Mucosa of rectum (tissue), 2 donors: ENCODE results near the gene RSPRY1.

Experiments
- H3K27ac ChIP-seq, 2 donors: one replicate each; pipeline ENCODE4 v1.7.0; 2013; ENCODE audit warnings: inconsistent platforms in 2 of 2, low read depth in 2 of 2, low read length in 2 of 2
- H3K27me3 ChIP-seq, 2 donors: one replicate each; pipeline ENCODE4 v1.7.0; 2013; ENCODE audit warnings: low read length in 2 of 2; ENCODE audit not compliant: control insufficient read depth in 2 of 2, insufficient read depth in 2 of 2
- H3K36me3 ChIP-seq, 2 donors: one replicate each; pipeline ENCODE4 v1.7.0; 2013; ENCODE audit warnings: low read length in 2 of 2; ENCODE audit not compliant: control insufficient read depth in 2 of 2, insufficient read depth in 2 of 2
- H3K4me1 ChIP-seq, 2 donors: one replicate each; pipeline ENCODE4 v1.7.0; 2013; ENCODE audit warnings: low read length in 2 of 2, mild to moderate bottlenecking in 1 of 2; ENCODE audit not compliant: control insufficient read depth in 2 of 2, insufficient read depth in 2 of 2
- H3K4me3 ChIP-seq, 2 donors: one replicate each; pipeline ENCODE4 v1.7.0; 2013; ENCODE audit warnings: low read length in 2 of 2
- H3K9ac ChIP-seq, 2 donors: one replicate each; pipeline ENCODE4 v1.7.0; 2013; ENCODE audit warnings: low read length in 2 of 2, low read depth in 1 of 2, mild to moderate bottlenecking in 1 of 2
- H3K9me3 ChIP-seq, 2 donors: one replicate each; pipeline ENCODE4 v1.7.0; 2013; ENCODE audit warnings: low read length in 2 of 2; ENCODE audit not compliant: control insufficient read depth in 2 of 2
- donor health status: healthy.
- donor health status: Normal muscosa, but diverticular disease.

The RSPRY1 gene

DNA sequence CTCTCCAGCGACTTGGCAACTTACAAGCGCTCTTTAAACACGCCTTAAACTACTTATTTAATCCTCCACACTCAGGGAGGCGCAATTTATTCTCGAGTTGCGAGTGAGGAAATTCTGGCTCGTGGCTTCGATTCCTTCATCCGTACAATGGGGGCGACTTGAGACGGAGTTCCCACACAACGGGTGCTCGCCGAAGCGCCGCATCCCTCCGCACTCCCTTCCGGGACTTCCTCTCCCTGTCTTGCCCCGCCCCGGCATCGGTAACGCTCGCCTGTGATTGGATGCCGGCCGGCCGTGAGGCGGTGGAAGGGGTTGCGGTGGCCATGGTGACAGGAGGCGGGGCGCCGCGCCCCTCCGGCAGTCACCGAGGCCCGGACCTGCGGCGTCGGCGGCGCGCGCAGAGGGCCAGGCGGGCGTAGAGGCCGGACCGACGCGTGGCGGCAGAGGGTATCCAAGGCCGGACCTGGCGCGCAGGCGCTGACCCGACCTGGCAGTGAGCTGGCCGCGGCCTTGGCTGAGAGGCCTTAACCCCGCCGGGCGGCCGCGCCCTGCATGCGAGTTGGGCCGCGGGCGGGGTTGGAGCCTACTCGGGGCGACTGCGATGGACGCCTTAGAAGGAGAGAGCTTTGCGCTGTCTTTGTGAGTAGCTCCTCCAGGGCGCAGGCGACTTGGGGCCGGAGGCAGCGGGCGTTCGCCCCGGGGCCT, 58.8 kb downstream of the RSPRY1 start, which contains the start of gene ARL2BP:
TSS of gene ARL2BP (plus strand) at position 493 of the 705 bp plus-strand sequence. CDS start at position 602, 109 bp downstream.
- Histone ChIP-seq H3K4me3 (peak within 1 kb of the TSS; percentile 67 to 93), H3K27me3 (no peaks in the 10 kb centered on the region), H3K4me1 (peaks cover 9 to 15% of the 10 kb centered on the region in 2 donors), H3K27ac (peak within 1 kb of the TSS; percentile 86 to 93), H3K9ac (peak within 1 kb of the TSS; percentile 84 to 91), H3K9me3 (no peaks in the 10 kb centered on the region), H3K36me3 (peaks cover 23 to 25% of the 10 kb centered on the region in 2 donors)

DNA sequence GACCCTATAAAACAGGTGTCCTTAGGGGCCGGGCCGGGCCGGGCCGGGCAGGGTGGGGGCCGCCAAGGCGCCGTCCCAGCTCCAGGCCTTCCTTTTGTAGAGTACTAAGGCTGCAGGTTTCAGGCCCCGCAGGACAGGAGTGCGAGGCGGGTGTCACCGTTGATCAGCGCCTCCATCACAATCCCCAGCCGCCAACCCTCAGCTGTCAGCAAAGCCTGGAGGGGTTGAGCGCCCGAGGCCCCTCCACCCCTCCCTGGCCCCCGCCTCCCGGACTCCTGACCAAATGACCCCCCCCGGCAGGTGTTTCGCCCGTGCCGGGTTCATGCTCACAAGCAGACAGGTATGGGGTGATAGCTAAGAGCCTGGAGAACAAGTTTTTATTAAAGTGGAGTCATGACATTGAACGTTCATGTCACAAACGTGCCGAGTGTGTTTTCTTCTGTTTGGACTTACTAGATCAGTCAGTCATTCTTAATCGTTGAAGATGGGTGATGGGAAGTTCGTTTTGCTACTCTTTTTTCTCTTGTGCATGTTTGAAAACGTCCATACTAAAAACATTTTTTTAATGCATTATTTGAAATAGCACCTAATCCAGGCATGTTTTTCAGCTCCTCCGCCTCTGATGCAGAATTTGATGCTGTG, 59.5 kb downstream of the RSPRY1 start:
- H3K9ac ChIP-seq: peak overlapping the region; percentile 84 to 91
- H3K4me3 ChIP-seq: peak overlapping the region; percentile 67 to 93
- H3K27me3 ChIP-seq: no peaks in the 10 kb centered on the region
- H3K4me1 ChIP-seq: peaks cover 9 to 15% of the 10 kb centered on the region in 2 donors
- H3K27ac ChIP-seq: peak overlapping the region; percentile 86 to 93
- H3K36me3 ChIP-seq: peaks cover 29 to 32% of the 10 kb centered on the region in 2 donors
- no peaks in the 10 kb centered on the region for H3K9me3 ChIP-seq

DNA sequence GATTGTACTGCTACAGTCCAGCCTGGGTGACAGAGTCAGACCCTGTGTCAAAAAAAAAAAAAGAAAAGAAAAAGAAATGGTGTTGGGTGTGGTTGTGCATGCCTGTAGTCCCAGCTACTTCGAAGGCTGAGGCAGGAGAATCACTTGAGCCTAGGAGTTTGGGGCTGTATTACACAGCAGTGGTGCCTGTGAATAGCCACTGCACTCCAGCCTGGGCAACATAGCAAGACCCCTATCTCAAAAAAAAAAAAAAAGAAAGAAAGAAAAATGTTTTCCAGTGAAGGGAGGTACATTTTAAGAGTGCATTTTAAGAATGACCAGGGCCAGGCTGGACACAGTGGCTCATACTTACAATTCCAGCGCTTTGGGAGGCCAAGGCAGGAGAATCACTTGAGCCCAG, 65.2 kb downstream of the RSPRY1 start:
- H3K36me3 ChIP-seq: peaks cover 59 to 62% of the 10 kb centered on the region in 2 donors
- H3K4me1 ChIP-seq: peaks cover 0 to under 1% of the 10 kb centered on the region in 2 donors
- no peak overlapping the region for H3K9ac ChIP-seq
- H3K27me3 ChIP-seq: no peaks in the 10 kb centered on the region
- no peaks in the 10 kb centered on the region for H3K9me3 ChIP-seq
- no peak overlapping the region for H3K4me3 ChIP-seq
- no peak overlapping the region for H3K27ac ChIP-seq

- H3K27me3 ChIP-seq: no peaks in the 10 kb centered on the region
- peaks cover 63 to 65% of the 10 kb centered on the region in 2 donors for H3K36me3 ChIP-seq
- no peak overlapping the region for H3K4me3 ChIP-seq
- H3K9ac ChIP-seq: no peak overlapping the region
- H3K4me1 ChIP-seq: no peaks in the 10 kb centered on the region
- no peak overlapping the region for H3K27ac ChIP-seq
- no peaks in the 10 kb centered on the region for H3K9me3 ChIP-seq
Observed at GRCh38 chr16:57252148-57252721, 66.1 kb downstream of the RSPRY1 start.

DNA sequence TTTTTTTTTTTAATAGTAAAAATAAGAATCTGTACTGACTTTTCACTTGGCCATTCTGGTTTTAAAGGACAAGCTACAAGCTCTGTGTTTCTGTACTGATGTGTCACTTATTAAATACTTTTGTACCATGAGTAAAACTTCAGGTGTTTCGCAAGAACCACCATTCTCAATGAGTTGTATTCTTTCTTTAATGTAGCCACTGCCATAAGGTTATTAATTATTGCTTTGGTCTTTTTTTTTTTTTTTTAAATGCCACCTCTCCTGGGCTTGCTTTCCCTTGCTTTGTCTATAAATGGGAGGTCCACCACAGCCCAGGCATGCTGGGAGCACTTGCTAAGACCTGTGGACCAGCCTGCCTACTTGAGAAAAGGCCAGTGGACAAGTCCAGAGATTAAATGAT, 67.3 kb downstream of the RSPRY1 start:
- H3K27me3 ChIP-seq: no peaks in the 10 kb centered on the region
- no peak overlapping the region for H3K27ac ChIP-seq
- no peak overlapping the region for H3K9ac ChIP-seq
- no peak overlapping the region for H3K4me3 ChIP-seq
- no peaks in the 10 kb centered on the region for H3K4me1 ChIP-seq
- peaks cover 56 to 58% of the 10 kb centered on the region in 2 donors for H3K36me3 ChIP-seq
- H3K9me3 ChIP-seq: no peaks in the 10 kb centered on the region

DNA sequence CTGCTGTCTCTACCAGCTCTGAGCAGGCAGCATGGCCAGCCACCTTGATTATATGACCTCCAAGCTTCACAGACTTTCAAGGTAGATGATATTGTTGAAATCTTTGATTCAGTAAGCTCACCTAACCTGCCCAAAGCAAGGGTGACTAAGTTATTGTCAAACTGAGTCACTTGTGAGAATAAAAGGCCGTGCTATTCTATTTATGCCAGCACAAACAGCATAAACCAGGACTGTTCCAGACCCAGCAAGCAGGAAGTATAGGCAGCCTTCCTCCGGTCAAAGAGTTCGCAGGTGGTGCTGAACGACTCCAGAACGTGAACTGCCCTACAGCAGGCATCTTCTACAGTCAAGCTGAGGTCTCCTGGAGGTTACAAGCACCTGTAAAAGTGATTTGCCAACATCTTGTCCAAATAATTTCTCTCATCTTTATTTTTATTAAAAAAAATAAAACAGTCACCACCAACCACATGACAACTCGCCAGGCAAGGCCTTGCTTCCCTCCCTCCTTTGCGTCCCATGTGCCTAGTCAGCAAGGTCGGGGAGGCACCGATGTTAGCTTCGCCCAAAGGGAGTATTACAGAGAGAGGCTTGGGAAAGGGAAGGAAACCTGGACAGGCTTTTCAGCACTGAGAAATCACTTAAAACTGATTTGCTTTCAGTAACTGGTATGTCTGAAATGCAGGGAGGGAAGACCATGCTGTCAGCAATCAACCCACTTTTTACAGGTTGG, 69.7 kb downstream of the RSPRY1 start:
- no peaks in the 10 kb centered on the region for H3K27me3 ChIP-seq
- peaks cover 35 to 38% of the 10 kb centered on the region in 2 donors for H3K36me3 ChIP-seq
- H3K4me1 ChIP-seq: no peaks in the 10 kb centered on the region
- no peak overlapping the region for H3K27ac ChIP-seq
- H3K4me3 ChIP-seq: no peak overlapping the region
- H3K9me3 ChIP-seq: no peaks in the 10 kb centered on the region
- no peak overlapping the region for H3K9ac ChIP-seq

- Histone ChIP-seq H3K27me3 (no peaks in the 10 kb centered on the region), H3K36me3 (peaks cover 26 to 31% of the 10 kb centered on the region in 2 donors), H3K27ac (no peak overlapping the region), H3K4me3 (no peak overlapping the region), H3K9me3 (no peaks in the 10 kb centered on the region), H3K4me1 (no peaks in the 10 kb centered on the region), H3K9ac (no peak overlapping the region)
Observed at GRCh38 chr16:57256601-57257395, 70.7 kb downstream of the RSPRY1 start.

DNA sequence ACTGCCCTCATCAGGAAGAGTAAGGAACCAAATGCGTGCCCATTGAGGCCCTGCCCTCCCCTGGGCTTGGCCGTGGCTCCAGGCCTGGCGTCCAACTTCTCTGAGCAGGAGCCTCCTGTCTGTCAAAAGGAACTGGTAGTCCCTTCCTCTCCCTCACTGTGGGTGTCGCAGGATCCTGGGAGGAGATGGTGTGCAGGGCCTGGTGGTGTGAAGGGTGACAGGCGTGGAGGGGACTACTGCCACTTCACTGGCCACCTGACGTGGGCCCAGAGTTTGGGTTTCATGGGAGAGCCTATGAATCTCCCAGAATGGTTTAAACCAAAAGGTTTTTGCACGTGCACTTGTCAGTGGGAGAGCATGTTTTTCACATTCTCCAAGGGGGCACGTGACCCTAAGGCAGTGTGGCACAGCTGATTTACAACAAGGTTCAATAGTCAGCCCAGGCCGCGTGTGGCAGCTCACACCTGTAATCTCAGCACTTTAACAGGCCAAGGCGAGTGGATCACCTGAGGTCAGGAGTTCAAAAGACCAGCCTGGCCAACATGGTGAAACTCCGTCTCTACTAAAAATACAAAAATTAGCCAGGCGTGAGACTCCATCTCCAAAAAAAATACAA, 71.4 kb downstream of the RSPRY1 start:
- no peaks in the 10 kb centered on the region for H3K4me1 ChIP-seq
- peaks cover 18 to 24% of the 10 kb centered on the region in 2 donors for H3K36me3 ChIP-seq
- no peak overlapping the region for H3K4me3 ChIP-seq
- no peaks in the 10 kb centered on the region for H3K27me3 ChIP-seq
- no peak overlapping the region for H3K27ac ChIP-seq
- H3K9me3 ChIP-seq: no peaks in the 10 kb centered on the region
- no peak overlapping the region for H3K9ac ChIP-seq

DNA sequence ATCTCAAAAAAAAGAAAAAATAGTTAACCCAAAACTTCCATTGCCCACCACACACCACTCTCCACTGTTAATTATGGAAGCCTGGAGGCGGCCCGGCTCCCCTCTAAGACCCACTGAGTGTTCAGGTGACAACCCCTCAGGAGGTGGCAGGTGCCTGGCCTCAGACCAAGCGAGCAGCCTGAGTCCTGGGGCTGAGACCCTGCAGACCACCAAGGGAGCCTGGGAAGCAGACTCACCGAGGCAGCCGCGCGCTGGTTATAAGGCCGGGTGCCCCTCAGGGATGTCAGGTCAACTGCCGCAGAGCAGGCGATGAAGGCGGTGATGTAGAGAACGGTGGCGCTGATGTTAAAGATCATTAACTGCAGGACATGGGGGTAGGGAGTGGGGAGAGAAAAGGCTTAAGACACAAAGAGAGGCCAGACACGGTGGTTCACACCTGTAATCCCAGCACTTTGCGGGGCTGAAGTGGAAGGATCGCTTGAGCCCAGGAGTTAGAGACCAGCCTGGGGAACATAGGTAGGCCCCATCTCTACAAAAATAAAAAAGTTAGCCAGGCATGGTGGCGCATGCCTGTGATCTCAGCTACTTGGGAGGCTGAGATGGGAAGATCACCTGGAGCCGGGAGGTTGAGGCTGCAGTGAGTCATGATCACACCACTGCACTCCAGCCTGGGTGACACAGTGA, 72.2 kb downstream of the RSPRY1 start:
- no peaks in the 10 kb centered on the region for H3K27me3 ChIP-seq
- no peak overlapping the region for H3K27ac ChIP-seq
- no peaks in the 10 kb centered on the region for H3K9me3 ChIP-seq
- H3K4me3 ChIP-seq: no peak overlapping the region
- H3K4me1 ChIP-seq: no peaks in the 10 kb centered on the region
- peaks cover 12 to 19% of the 10 kb centered on the region in 2 donors for H3K36me3 ChIP-seq
- H3K9ac ChIP-seq: no peak overlapping the region
